ENCODE measurements around the gene HNRNPDL. TPM values are rescaled to one million over a fixed set of nuclear protein-coding genes. Genes with fewer than 3 reads are reported as not detected.

Gene HNRNPDL
- total and polyA plus RNA-seq, 2 of the 13 experiments (the other 11 are each of a cell fraction or from before 2014, with no cell fraction given): 167 to 414 TPM

- no peak for TF ChIP-seq CAMTA2 (CRISPR knock-in tag; IDR thresholded peaks at IDR 0.05; ENCODE audit: borderline replicate concordance)
- TF ChIP-seq ZNF552 (CRISPR knock-in tag; IDR thresholded peaks at IDR 0.05; ENCODE audit: borderline replicate concordance): 0 out of 2 replicates have a peak, but pooled peaks have one; percentile 62
- TF ChIP-seq ZNF101 (CRISPR knock-in tag; IDR thresholded peaks at IDR 0.05; ENCODE audit: borderline replicate concordance, low read depth): no peak
- peak; percentile 77 for TF ChIP-seq NFYC (CRISPR knock-in tag; IDR thresholded peaks at IDR 0.05)
- TF ChIP-seq CCDC6 (CRISPR knock-in tag; IDR thresholded peaks at IDR 0.05): no peak; the same call in 1 of the 2 replicates
- TF ChIP-seq ZNF644 (CRISPR knock-in tag; IDR thresholded peaks at IDR 0.05; ENCODE audit: low read depth): no peak
- TF ChIP-seq ZNF34 (CRISPR knock-in tag; IDR thresholded peaks at IDR 0.05; ENCODE audit: borderline replicate concordance): no peak
- TF ChIP-seq ZNF225 (CRISPR knock-in tag; IDR thresholded peaks at IDR 0.05): no peak
- TF ChIP-seq ZBTB42 (CRISPR knock-in tag; IDR thresholded peaks at IDR 0.05): no peak
- no peak for TF ChIP-seq ZNF460 (CRISPR knock-in tag; IDR thresholded peaks at IDR 0.05; ENCODE audit: borderline replicate concordance)
- TF ChIP-seq ZNF142 (CRISPR knock-in tag; IDR thresholded peaks at IDR 0.05): peak; percentile 50; the same call in 1 of the 2 replicates
- TF ChIP-seq RAD21 (CRISPR knock-in tag; IDR thresholded peaks at IDR 0.05): no peak; the same call in 1 of the 2 replicates
- TF ChIP-seq ZNF572 (CRISPR knock-in tag; IDR thresholded peaks at IDR 0.05): 0 out of 2 replicates have a peak, but pooled peaks have one; percentile 27
- TF ChIP-seq KDM2A (CRISPR knock-in tag; IDR thresholded peaks at IDR 0.05; ENCODE audit: borderline replicate concordance, low read depth): peak; percentile 95
- TF ChIP-seq NCOR1 (IDR thresholded peaks at IDR 0.05; ENCODE audit: borderline replicate concordance, low read length): peak; percentile 32; the same call in 1 of the 2 replicates
- TF ChIP-seq ZNF430 (CRISPR knock-in tag; IDR thresholded peaks at IDR 0.05): peak; percentile 73
- peak; percentile 85 for TF ChIP-seq SP4 (CRISPR knock-in tag; IDR thresholded peaks at IDR 0.05)
- TF ChIP-seq SP1 (IDR thresholded peaks at IDR 0.05): no peak
- TF ChIP-seq SP1 (CRISPR knock-in tag; IDR thresholded peaks at IDR 0.05): peak; percentile 51; the same call in 1 of the 2 replicates
- no peak for TF ChIP-seq REXO4 (CRISPR knock-in tag; IDR thresholded peaks at IDR 0.05; ENCODE audit: borderline replicate concordance)
- no peak for TF ChIP-seq SNRNP70 (IDR thresholded peaks at IDR 0.05; ENCODE audit: low read depth, low read length)
- TF ChIP-seq ZNF678 (CRISPR knock-in tag; IDR thresholded peaks at IDR 0.05): no peak
- 0 out of 2 replicates have a peak, but pooled peaks have one; percentile 30 for TF ChIP-seq ZNF274 (CRISPR knock-in tag; IDR thresholded peaks at IDR 0.05)
- TF ChIP-seq ATF4 (CRISPR knock-in tag; IDR thresholded peaks at IDR 0.05): 0 out of 4 replicates have a peak, but pooled peaks of 1 of the 2 experiments have one; percentile 43
Observed at GRCh38 chr4:82428969-82429727, 1.1 kb downstream of the HNRNPDL start (continued).
